ENCODE results near the gene COL18A1.

COL18A1 gene

GRCh38 chr21:45484318-45484717 is 79.4 kb downstream of the COL18A1 start:
- no peak for DNase-seq (ENCODE audit: extremely low spot score)
- TF ChIP-seq CTCF (IDR thresholded peaks at IDR 0.05; ENCODE audit: control extremely low read depth, extremely low read depth, low read depth, missing control alignments): no peak
- POLR2A ChIA-PET: no interaction called here
- CTCF ChIA-PET: no interaction called here

- no peak for TF ChIP-seq CTCF (IDR thresholded peaks at IDR 0.05; ENCODE audit: control extremely low read depth, extremely low read depth, low read depth, missing control alignments)
- ChIA-PET POLR2A (no interaction called here), CTCF (no interaction called here)
- no peak for DNase-seq (ENCODE audit: extremely low spot score)
Measured at GRCh38 chr21:45485686-45486442, 80.9 kb downstream of the COL18A1 start.

- ChIA-PET POLR2A (no interaction called here), CTCF (interaction anchor here (1.5 kb wide), 1 partner anchor 8 kb away, joined by 3 read pairs; no protein-coding TSS in a partner anchor)
Measured at GRCh38 chr21:45486443-45487160, 81.6 kb downstream of the COL18A1 start.

GRCh38 chr21:45487161-45487806 is 82.3 kb downstream of the COL18A1 start:
- ChIA-PET POLR2A (no interaction called here), CTCF (interaction anchor here (1.5 kb wide), 1 partner anchor 9 kb away, joined by 3 read pairs; no protein-coding TSS in a partner anchor)
- no peak for DNase-seq (ENCODE audit: extremely low spot score)
- no peak for TF ChIP-seq CTCF (IDR thresholded peaks at IDR 0.05; ENCODE audit: control extremely low read depth, extremely low read depth, low read depth, missing control alignments)

More at GRCh38 chr21:45486443-45487160, 81.6 kb downstream of the COL18A1 start:
- no peak for DNase-seq (ENCODE audit: extremely low spot score)
- TF ChIP-seq CTCF (IDR thresholded peaks at IDR 0.05; ENCODE audit: control extremely low read depth, extremely low read depth, low read depth, missing control alignments): no peak

GRCh38 chr21:45487891-45488600 is 83.1 kb downstream of the COL18A1 start:
- TF ChIP-seq CTCF (IDR thresholded peaks at IDR 0.05; ENCODE audit: control extremely low read depth, extremely low read depth, low read depth, missing control alignments): no peak
- CTCF ChIA-PET: interaction anchor here (1.5 kb wide), 1 partner anchor 10 kb away, joined by 3 read pairs; no protein-coding TSS in a partner anchor
- POLR2A ChIA-PET: no interaction called here
- no peak for DNase-seq (ENCODE audit: extremely low spot score)

Measured in GM10248 (cell line).